SK-MEL-5 (cell line): ENCODE measurements around the gene CANT1. TPM values are rescaled to one million over a fixed set of nuclear protein-coding genes. Genes with fewer than 3 reads are reported as not detected.

ENCODE experiments used
- DNase-seq: peaks from one replicate; pipeline ENCODE4 v3.0.0-alpha.2; 2016; ENCODE audit warnings: low read depth, low spot score
- in situ Hi-C: cut with HindIII; loops from 2 replicates; pipeline ENCODE4 v1.10.0; 2016; ENCODE audit warnings: low sequenced_read_pairs, high pct_unique_total_duplicates, low pct_unique_long_range_greater_than_20kb
- total RNA-seq: library from RNA; depleted of rRNA; stranded (reverse); fragments of >200 nt; shearing (Covaris generic); gene quantifications from 2 replicates; pipeline ENCODE4 v1.2.3, GENCODE V29; 2014

The CANT1 gene
- total RNA-seq, 1 experiment from 2014 or later, result 107 TPM

- DNase-seq, result no peak
- in situ Hi-C loops, result no loop called here
These were observed 32.5 kb downstream of the CANT1 start for GRCh38 chr17:78976907-78977680.

GRCh38 chr17:78974635-78975591 is 34.7 kb downstream of the CANT1 start:
- in situ Hi-C loops, result loop anchor here (25.0 kb wide), 1 partner anchor 138 kb away; the partner anchor contains the start of gene USP36

DNA sequence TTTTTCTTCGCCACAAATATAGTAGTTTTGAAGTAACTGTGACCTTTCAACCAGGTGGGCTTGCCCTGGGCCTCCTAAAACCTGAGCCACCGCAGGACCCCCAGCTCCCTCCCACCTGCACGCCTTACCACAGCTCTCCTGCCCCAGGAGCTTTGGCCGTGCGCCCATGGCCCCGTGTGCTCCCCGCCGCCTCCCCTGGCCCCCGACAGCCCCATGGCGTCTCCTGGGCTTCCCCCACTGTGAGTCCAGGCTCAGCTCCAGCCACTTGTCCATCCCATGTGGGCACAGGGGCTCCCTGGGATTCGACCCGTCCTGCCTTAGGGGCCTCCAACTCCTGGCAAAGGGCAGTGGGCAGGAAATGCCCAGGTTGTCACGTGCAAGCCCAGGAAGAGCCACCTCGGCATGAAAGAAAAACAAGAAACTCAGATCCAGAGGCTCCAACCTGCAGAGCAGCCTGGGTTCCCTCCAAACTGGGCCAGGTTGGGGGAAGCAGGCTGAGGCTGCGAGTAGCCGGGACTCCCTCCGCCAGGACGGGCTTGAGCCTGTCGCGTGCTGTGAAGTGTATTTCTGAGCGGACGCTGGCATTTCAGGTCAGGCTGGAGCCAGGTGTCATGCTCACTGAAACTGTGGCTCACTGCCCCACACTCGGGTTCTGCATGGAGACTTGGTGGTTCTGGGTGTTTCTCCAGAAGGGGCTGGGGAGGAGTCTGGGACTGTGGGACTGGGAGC is 35.6 kb downstream of the CANT1 start:
- in situ Hi-C loops, result loop anchor here (25.0 kb wide), 1 partner anchor 137 kb away; the partner anchor contains the start of gene USP36
- DNase-seq, result no peak

More at GRCh38 chr17:78974635-78975591, 34.7 kb downstream of the CANT1 start:
- DNase-seq, result peak; percentile 69

DNA sequence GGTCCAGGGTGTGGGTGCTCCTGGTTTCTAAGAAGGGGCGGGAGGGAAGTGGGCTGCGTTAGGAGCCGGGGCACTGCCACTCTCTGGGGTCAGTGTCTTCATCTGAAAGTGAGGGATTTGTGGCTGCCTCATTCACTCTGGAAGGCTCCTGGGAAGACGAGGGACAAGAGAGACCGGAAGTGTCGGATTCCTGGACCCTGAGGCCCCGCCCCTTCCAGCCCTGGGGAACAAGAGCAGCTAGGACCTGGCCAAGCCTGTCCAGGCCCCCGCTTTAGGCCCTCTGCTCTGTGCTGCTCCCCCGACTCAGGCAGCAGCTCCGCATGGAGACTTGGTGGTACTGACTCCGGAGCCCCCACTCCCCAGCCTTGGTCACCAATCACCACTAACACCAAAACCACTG is 36.4 kb downstream of the CANT1 start:
- no peak for DNase-seq
- in situ Hi-C loops, result loop anchor here (25.0 kb wide), 1 partner anchor 136 kb away; the partner anchor contains the start of gene USP36

DNA sequence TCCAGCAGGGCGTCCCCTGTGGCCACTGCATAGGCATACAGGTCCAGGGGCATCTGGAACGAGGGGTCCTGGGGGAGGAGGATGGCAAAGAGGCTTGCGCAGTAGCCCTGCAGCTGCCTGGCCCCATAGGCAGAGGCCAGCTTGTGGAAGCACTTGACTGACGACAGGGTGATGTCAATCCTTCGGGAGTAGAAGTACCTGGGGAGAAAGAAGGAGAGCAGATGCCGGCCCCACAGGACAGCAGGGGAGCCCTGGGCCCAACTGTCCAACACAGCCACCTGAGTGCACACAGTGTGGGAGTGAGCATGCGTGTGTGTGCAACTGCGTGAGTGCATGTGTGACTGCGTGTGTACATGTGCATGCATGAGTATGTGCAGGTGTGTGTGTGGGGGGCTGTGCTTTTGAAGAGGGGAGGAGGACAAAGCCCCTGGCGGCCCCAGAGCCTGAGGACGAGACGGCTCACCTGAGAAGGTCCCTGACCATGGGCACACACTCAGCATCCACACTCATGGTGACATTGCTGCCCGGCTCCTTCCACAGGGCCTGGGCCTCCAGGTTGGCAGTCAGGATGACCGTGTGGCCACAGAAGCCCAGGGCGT is 37.0 kb downstream of the CANT1 start:
- in situ Hi-C loops, result loop anchor here (25.0 kb wide), 1 partner anchor 135 kb away; the partner anchor contains the start of gene USP36

GRCh38 chr17:78971756-78972506 is 37.6 kb downstream of the CANT1 start:
- in situ Hi-C loops, result loop anchor here (25.0 kb wide), 1 partner anchor 135 kb away; the partner anchor contains the start of gene USP36

More for the DNA sequence above, 37.0 kb downstream of the CANT1 start:
- DNase-seq, result no peak

GRCh38 chr17:78970834-78971755 is 38.5 kb downstream of the CANT1 start:
- in situ Hi-C loops, result loop anchor here (25.0 kb wide), 1 partner anchor 134 kb away; the partner anchor contains the start of gene USP36
- peak; percentile 93 for DNase-seq

More at GRCh38 chr17:78971756-78972506, 37.6 kb downstream of the CANT1 start:
- no peak for DNase-seq

GRCh38 chr17:78969865-78970264 is 39.7 kb downstream of the CANT1 start:
- in situ Hi-C loops, result loop anchor here (25.0 kb wide), 1 partner anchor 133 kb away; the partner anchor contains the start of gene USP36
- no peak for DNase-seq

- DNase-seq, result no peak
- in situ Hi-C loops, result loop anchor here (25.0 kb wide), 1 partner anchor 131 kb away; the partner anchor contains the start of gene USP36
These were observed 41.7 kb downstream of the CANT1 start for GRCh38 chr17:78967782-78968362.

- in situ Hi-C loops, result loop anchor here (25.0 kb wide), 1 partner anchor 130 kb away; the partner anchor contains the start of gene USP36
- DNase-seq, result no peak
These were observed 42.5 kb downstream of the CANT1 start for GRCh38 chr17:78966910-78967600.

- DNase-seq, result no peak
- in situ Hi-C loops, result loop anchor here (25.0 kb wide), 1 partner anchor 129 kb away; the partner anchor contains the start of gene USP36
These were observed 43.3 kb downstream of the CANT1 start for GRCh38 chr17:78966123-78966813.

DNA sequence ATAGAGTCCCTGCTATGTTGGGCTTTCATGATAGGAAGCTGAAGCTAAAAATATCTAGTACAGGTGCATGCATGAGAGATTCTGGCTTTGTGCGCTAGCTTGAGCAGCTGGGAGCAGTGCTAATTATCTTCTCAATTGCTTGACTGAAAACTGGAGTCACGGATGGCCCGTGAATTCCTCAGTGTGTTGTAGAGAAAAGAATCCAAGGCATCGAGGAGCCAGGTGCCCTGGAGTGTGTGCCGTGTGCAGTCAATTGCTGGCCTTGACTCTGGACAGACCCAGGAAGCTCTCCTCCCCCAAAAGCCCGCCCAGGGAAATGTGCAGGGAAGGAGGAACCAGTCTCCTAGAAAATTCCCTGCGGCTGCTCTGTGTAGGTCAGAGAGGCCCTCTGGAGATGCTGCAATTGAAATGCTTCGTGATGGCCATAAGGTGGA is 44.1 kb downstream of the CANT1 start:
- in situ Hi-C loops, result loop anchor here (25.0 kb wide), 1 partner anchor 128 kb away; the partner anchor contains the start of gene USP36
- no peak for DNase-seq

- in situ Hi-C loops, result loop anchor here (25.0 kb wide), 1 partner anchor 126 kb away; the partner anchor contains the start of gene USP36
- DNase-seq, result no peak
These were observed 46.2 kb downstream of the CANT1 start for GRCh38 chr17:78963378-78963777.
